ENCODE results near the gene IL6ST. TPM values are rescaled to one million over a fixed set of nuclear protein-coding genes. Genes with fewer than 3 reads are reported as not detected.
A peak's percentile ranks its signal among the peaks of the same experiment; 100 is the strongest.

The IL6ST gene
- total and polyA plus RNA-seq, 10 of the 15 experiments (the other 5 are each of a cell fraction or from before 2014, with no cell fraction given): 1.5 to 139 (median 13.0) TPM

DNA sequence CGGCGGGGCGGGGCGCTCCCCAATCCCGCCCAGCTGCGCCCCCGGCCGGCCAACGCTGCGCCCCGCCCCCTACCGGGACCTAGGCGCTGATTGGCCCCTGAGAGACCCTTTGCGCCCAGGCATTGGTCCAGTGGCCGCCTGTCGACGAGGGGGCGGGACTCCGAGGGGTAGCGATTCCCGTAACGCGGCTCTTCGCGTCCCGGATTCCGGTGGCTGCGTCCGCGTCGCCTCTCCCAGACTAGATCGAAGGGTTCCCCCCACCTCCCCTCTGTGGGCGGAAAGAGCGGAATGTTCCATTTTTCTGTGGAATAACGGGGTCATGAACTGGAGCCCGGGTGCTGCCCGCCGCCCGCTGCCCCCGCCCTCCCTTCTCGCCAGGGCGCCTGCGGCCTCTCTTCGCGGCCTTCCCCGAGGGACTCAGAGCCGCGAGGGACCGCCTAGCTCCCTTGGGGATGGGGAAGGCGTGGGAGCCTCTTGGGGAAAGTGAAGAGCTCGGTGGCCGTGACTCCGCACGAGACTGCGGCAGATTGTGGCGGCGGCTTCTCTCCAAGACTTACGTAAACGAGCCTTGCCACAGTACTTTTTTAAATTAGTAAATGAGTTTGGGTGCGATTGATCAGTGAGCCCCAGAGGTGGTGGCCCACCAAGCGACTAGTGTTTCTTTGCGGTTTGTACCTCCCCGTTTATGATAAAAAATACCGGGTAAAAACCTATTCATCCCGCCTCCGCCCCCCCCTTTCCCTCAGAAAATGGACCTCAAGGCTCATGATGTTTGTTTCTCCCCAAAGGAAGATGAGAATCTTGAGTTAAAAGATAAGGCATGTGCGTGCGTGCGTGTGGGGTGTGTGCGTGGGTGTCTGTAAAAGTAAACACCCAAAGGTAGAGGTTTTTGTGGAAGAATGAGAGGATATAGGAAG is 493 bp upstream of the IL6ST start (continued):
- peak; percentile 65 to 83; a peak in 3 of 4 replicates for TF ChIP-seq EP300 (IDR thresholded peaks at IDR 0.05; ENCODE audit: borderline replicate concordance in 1 of 2, control insufficient read depth in 1 of 2, low read depth in 2 of 2, low read length in 2 of 2)
- TF ChIP-seq, protein P1, sequence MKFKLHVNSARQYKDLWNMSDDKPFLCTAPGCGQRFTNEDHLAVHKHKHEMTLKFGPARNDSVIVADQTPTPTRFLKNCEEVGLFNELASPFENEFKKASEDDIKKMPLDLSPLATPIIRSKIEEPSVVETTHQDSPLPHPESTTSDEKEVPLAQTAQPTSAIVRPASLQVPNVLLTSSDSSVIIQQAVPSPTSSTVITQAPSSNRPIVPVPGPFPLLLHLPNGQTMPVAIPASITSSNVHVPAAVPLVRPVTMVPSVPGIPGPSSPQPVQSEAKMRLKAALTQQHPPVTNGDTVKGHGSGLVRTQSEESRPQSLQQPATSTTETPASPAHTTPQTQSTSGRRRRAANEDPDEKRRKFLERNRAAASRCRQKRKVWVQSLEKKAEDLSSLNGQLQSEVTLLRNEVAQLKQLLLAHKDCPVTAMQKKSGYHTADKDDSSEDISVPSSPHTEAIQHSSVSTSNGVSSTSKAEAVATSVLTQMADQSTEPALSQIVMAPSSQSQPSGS (IDR thresholded peaks at IDR 0.05; ENCODE audit: low read length): peak; percentile 88
- peak; percentile 44; the same call in 1 of the 2 replicates for TF ChIP-seq RCOR1 (conservative IDR thresholded peaks at IDR 0.05; ENCODE audit: low read depth, low read length)
- TF ChIP-seq MEF2B (IDR thresholded peaks at IDR 0.05; ENCODE audit: partially characterized antibody, poor library complexity, severe bottlenecking): peak; percentile 100
- peak; percentile 92; the same call in 1 of the 2 replicates for TF ChIP-seq DPF2 (IDR thresholded peaks at IDR 0.05)
- peak; percentile 100; the same call in 1 of the 2 replicates for TF ChIP-seq RB1 (IDR thresholded peaks at IDR 0.05; ENCODE audit: borderline replicate concordance)
- TF ChIP-seq, protein P2, sequence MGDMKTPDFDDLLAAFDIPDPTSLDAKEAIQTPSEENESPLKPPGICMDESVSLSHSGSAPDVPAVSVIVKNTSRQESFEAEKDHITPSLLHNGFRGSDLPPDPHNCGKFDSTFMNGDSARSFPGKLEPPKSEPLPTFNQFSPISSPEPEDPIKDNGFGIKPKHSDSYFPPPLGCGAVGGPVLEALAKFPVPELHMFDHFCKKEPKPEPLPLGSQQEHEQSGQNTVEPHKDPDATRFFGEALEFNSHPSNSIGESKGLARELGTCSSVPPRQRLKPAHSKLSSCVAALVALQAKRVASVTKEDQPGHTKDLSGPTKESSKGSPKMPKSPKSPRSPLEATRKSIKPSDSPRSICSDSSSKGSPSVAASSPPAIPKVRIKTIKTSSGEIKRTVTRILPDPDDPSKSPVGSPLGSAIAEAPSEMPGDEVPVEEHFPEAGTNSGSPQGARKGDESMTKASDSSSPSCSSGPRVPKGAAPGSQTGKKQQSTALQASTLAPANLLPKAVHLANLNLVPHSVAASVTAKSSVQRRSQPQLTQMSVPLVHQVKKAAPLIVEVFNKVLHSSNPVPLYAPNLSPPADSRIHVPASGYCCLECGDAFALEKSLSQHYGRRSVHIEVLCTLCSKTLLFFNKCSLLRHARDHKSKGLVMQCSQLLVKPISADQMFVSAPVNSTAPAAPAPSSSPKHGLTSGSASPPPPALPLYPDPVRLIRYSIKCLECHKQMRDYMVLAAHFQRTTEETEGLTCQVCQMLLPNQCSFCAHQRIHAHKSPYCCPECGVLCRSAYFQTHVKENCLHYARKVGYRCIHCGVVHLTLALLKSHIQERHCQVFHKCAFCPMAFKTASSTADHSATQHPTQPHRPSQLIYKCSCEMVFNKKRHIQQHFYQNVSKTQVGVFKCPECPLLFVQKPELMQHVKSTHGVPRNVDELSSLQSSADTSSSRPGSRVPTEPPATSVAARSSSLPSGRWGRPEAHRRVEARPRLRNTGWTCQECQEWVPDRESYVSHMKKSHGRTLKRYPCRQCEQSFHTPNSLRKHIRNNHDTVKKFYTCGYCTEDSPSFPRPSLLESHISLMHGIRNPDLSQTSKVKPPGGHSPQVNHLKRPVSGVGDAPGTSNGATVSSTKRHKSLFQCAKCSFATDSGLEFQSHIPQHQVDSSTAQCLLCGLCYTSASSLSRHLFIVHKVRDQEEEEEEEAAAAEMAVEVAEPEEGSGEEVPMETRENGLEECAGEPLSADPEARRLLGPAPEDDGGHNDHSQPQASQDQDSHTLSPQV (IDR thresholded peaks at IDR 0.05): no peak
- TF ChIP-seq, protein P3, sequence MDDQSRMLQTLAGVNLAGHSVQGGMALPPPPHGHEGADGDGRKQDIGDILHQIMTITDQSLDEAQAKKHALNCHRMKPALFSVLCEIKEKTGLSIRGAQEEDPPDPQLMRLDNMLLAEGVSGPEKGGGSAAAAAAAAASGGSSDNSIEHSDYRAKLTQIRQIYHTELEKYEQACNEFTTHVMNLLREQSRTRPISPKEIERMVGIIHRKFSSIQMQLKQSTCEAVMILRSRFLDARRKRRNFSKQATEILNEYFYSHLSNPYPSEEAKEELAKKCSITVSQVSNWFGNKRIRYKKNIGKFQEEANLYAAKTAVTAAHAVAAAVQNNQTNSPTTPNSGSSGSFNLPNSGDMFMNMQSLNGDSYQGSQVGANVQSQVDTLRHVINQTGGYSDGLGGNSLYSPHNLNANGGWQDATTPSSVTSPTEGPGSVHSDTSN (IDR thresholded peaks at IDR 0.05; ENCODE audit: insufficient replicate concordance, low read depth, low read length): peak; percentile 94
- TF ChIP-seq BMI1 (IDR thresholded peaks at IDR 0.05; ENCODE audit: borderline replicate concordance): peak; percentile 32; the same call in 1 of the 2 replicates
- TF ChIP-seq FOS (IDR thresholded peaks at IDR 0.05; ENCODE audit: borderline replicate concordance, extremely low read depth, insufficient read length): peak; percentile 57
- TF ChIP-seq CHD2 (IDR thresholded peaks at IDR 0.05; ENCODE audit: borderline replicate concordance, low read depth, low read length): peak; percentile 87
- TF ChIP-seq, protein P4, sequence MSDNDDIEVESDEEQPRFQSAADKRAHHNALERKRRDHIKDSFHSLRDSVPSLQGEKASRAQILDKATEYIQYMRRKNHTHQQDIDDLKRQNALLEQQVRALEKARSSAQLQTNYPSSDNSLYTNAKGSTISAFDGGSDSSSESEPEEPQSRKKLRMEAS (IDR thresholded peaks at IDR 0.05; ENCODE audit: low read depth, low read length): 0 out of 2 replicates have a peak, but pooled peaks have one; percentile 38
- TF ChIP-seq EED (IDR thresholded peaks at IDR 0.05; ENCODE audit: low read depth): peak; percentile 95
- peak; percentile 32; the same call in 1 of the 2 replicates for TF ChIP-seq PML (IDR thresholded peaks at IDR 0.05; ENCODE audit: low read length)
- peak; percentile 80; the same call in 1 of the 2 replicates for TF ChIP-seq NFIC (IDR thresholded peaks at IDR 0.05; ENCODE audit: low read depth, low read length)
- TF ChIP-seq IKZF1 (conservative IDR thresholded peaks at IDR 0.05): peak; percentile 98
- TF ChIP-seq CBFB (IDR thresholded peaks at IDR 0.05; ENCODE audit: low read depth): peak; percentile 75
- TF ChIP-seq ASH2L (IDR thresholded peaks at IDR 0.05; ENCODE audit: borderline replicate concordance, low read depth): no peak
- peak; percentile 86; the same call in 1 of the 2 replicates for TF ChIP-seq TBL1XR1 (IDR thresholded peaks at IDR 0.05; ENCODE audit: low read depth, low read length)
- TF ChIP-seq SREBF2 (IDR thresholded peaks at IDR 0.05; ENCODE audit: low read length): no peak
- no peak for TF ChIP-seq RBBP5 (conservative IDR thresholded peaks at IDR 0.05)
- TF ChIP-seq POLR2A (IDR thresholded peaks at IDR 0.05; ENCODE audit: low read depth, low read length): peak; percentile 81
- peak; percentile 83 for TF ChIP-seq SMAD1 (IDR thresholded peaks at IDR 0.05; ENCODE audit: low read depth, partially characterized antibody)
- no peak for TF ChIP-seq STAT1 (conservative IDR thresholded peaks at IDR 0.05)
